A673 (cell line): Measurements from ENCODE around the gene SYVN1. TPM values are rescaled to one million over a fixed set of nuclear protein-coding genes. Genes with fewer than 3 reads are reported as not detected.

Source experiments
- BruUV-seq: library from RNA; stranded (reverse); fragments of 400-500 nt; replicated peaks from 2 replicates; lab custom pipeline; 2021; lab: Mats Ljungman, UMichigan
- CTCF ChIA-PET: fragments of 300-600 bp; sonication (Branson Sonifier 250); formaldehyde crosslinking; loops from one replicate; lab custom pipeline; 2022; ENCODE audit warnings: antibody characterized with exemption; lab: Charles Lee
- POLR2A ChIA-PET: fragments of 300-600 bp; sonication (Branson Sonifier 250); formaldehyde crosslinking; loops from one replicate; lab custom pipeline; 2022; ENCODE audit warnings: antibody characterized with exemption; ENCODE audit not compliant: low non-redundant PET; lab: Charles Lee
- DNase-seq: peaks from one replicate; pipeline ENCODE4 v3.0.0-alpha.2; 2015; ENCODE audit warnings: low spot score
- H3K27ac ChIP-seq: fragments of 200-600 bp; sonication (generic); 2 replicates; pipeline ENCODE4 v1.5.1; 2016; ENCODE audit warnings: mixed run types, low read depth, mild to moderate bottlenecking, mixed read lengths, antibody characterized with exemption, low read length; ENCODE audit not compliant: poor library complexity, severe bottlenecking
- H3K27me3 ChIP-seq: fragments of 200-600 bp; sonication (generic); replicated peaks from 2 replicates; pipeline ENCODE4 v1.6.1; 2017; ENCODE audit warnings: mixed run types, low read depth, mild to moderate bottlenecking, mixed read lengths, antibody characterized with exemption, low read length; ENCODE audit not compliant: insufficient read depth, poor library complexity
- H3K36me3 ChIP-seq: fragments of 200-600 bp; sonication (generic); 2 replicates; pipeline ENCODE4 v1.6.1; 2016; ENCODE audit warnings: mixed run types, mild to moderate bottlenecking, mixed read lengths, antibody characterized with exemption, low read length; ENCODE audit not compliant: insufficient read depth, poor library complexity, severe bottlenecking
- H3K4me1 ChIP-seq: fragments of 200-600 bp; sonication (generic); 2 replicates; pipeline ENCODE4 v1.6.1; 2017; ENCODE audit warnings: mixed run types, mild to moderate bottlenecking, mixed read lengths, antibody characterized with exemption, low read length; ENCODE audit not compliant: insufficient read depth, poor library complexity, severe bottlenecking
- H3K4me3 ChIP-seq: fragments of 200-600 bp; sonication (generic); 2 replicates; pipeline ENCODE4 v1.5.1; 2016; ENCODE audit warnings: low read depth, mixed run types, mild to moderate bottlenecking, mixed read lengths, low read length; ENCODE audit not compliant: poor library complexity, severe bottlenecking
- H3K9me3 ChIP-seq: fragments of 200-600 bp; sonication (generic); 2 replicates; pipeline ENCODE4 v1.6.1; 2016; ENCODE audit warnings: mixed run types, low read depth, mild to moderate bottlenecking, mixed read lengths, antibody characterized with exemption, low read length; ENCODE audit not compliant: poor library complexity, severe bottlenecking
- EZH2 ChIP-seq: fragments of 200-600 bp; sonication (generic); IDR thresholded peaks from 2 replicates; pipeline ENCODE4 v1.6.1; 2017; ENCODE audit warnings: borderline replicate concordance, low read depth, mild to moderate bottlenecking, mixed read lengths, antibody characterized with exemption, low read length; ENCODE audit not compliant: poor library complexity, severe bottlenecking
- intact Hi-C: fragments of 100-400 bp; cut with micrococcal nuclease; formaldehyde crosslinking; loops from one replicate; pipeline ENCODE4 v1.10.0; 2022; ENCODE audit not compliant: unreplicated experiment
- total RNA-seq: library from RNA; stranded (reverse); gene quantifications from 2 replicates; pipeline ENCODE4 v1.2.3, GENCODE V29; 2021
- TF ChIP-seq, protein P1 (sequence below): fragments of 300-800, 200-600 bp; sonication (generic); conservative IDR thresholded peaks from 2 replicates; pipeline ENCODE4 v1.5.1; 2017; ENCODE audit warnings: low read depth, mild to moderate bottlenecking, antibody characterized with exemption, low read length, moderate library complexity, mixed read lengths

Gene SYVN1
- total RNA-seq, 1 experiment from 2014 or later = 48.5 TPM

DNA sequence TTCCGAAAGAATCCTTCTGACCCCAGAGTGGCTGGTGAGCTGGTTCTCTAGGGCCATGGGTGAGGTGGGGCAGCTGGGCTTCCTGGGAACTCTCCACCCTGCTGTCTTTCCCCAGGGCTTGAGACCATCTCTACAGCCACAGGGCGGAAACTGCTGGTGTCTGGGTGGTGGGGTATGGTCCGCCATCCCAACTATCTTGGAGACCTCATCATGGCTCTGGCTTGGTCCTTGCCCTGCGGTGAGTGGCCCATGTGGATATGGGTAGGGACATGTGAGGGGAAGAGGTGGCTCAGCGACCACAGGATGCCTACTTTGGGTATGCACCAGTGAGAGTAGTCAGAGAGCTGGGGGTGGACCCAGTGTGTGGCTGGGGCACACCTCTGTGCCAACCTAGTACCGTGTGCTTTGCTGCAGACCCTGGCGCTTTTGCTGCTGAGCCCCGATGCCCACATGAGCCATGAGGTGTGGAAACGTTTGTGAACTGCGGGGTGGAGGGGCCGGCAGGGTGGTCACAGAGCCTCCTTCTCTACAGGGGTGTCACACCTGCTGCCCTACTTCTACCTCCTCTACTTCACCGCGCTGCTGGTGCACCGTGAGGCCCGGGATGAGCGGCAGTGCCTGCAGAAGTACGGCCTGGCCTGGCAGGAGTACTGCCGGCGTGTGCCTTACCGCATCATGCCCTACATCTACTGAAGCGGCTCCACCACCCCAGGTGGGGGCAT lies 18.8 kb downstream of the SYVN1 start:
- no peaks in the 10 kb centered on the region for H3K27me3 ChIP-seq
- no TSS peak for BruUV-seq
- ChIA-PET CTCF (no interaction called here), POLR2A (no interaction called here)
- no peak for DNase-seq
- TF ChIP-seq, protein P1, sequence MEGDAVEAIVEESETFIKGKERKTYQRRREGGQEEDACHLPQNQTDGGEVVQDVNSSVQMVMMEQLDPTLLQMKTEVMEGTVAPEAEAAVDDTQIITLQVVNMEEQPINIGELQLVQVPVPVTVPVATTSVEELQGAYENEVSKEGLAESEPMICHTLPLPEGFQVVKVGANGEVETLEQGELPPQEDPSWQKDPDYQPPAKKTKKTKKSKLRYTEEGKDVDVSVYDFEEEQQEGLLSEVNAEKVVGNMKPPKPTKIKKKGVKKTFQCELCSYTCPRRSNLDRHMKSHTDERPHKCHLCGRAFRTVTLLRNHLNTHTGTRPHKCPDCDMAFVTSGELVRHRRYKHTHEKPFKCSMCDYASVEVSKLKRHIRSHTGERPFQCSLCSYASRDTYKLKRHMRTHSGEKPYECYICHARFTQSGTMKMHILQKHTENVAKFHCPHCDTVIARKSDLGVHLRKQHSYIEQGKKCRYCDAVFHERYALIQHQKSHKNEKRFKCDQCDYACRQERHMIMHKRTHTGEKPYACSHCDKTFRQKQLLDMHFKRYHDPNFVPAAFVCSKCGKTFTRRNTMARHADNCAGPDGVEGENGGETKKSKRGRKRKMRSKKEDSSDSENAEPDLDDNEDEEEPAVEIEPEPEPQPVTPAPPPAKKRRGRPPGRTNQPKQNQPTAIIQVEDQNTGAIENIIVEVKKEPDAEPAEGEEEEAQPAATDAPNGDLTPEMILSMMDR = no peak
- TF ChIP-seq EZH2 = no peak
- peaks cover 31% of the 10 kb centered on the region for H3K36me3 ChIP-seq
- peak overlapping the region; percentile 95 for H3K4me3 ChIP-seq
- H3K9me3 ChIP-seq = no peaks in the 10 kb centered on the region
- H3K4me1 ChIP-seq = peaks cover 25% of the 10 kb centered on the region
- no peak overlapping the region for H3K27ac ChIP-seq
- intact Hi-C loops = loop anchor here (5.0 to 10.0 kb wide), 3 partner anchors 88 to 331 kb away; partner anchors contain the start of gene SNX15

- no TSS peak for BruUV-seq
- POLR2A ChIA-PET = no interaction called here
Measured at GRCh38 chr11:65114538-65115171, 19.7 kb downstream of the SYVN1 start.

GRCh38 chr11:65113839-65114238 lies 20.5 kb downstream of the SYVN1 start:
- POLR2A ChIA-PET = no interaction called here
- peaks cover 16% of the 10 kb centered on the region for H3K36me3 ChIP-seq
- no peaks in the 10 kb centered on the region for H3K9me3 ChIP-seq
- DNase-seq = no peak
- peaks cover 27% of the 10 kb centered on the region for H3K4me1 ChIP-seq
- H3K27ac ChIP-seq = no peak overlapping the region
- CTCF ChIA-PET = interaction anchor here (0.7 kb wide), 1 partner anchor 28 kb away, joined by 3 read pairs; no protein-coding TSS in a partner anchor
- no peak overlapping the region for H3K4me3 ChIP-seq
- intact Hi-C loops = loop anchor here (10.0 kb wide), 1 partner anchor 329 kb away; no protein-coding TSS in a partner anchor
- TSS peak; percentile 33 for BruUV-seq
- TF ChIP-seq, protein P1 = no peak
- no peak for TF ChIP-seq EZH2
- H3K27me3 ChIP-seq = no peaks in the 10 kb centered on the region

More at GRCh38 chr11:65114538-65115171, 19.7 kb downstream of the SYVN1 start:
- no peaks in the 10 kb centered on the region for H3K9me3 ChIP-seq
- no peak overlapping the region for H3K4me3 ChIP-seq
- TF ChIP-seq, protein P1 = no peak
- TF ChIP-seq EZH2 = no peak
- no peak overlapping the region for H3K27ac ChIP-seq
- peaks cover 23% of the 10 kb centered on the region for H3K36me3 ChIP-seq
- no peak for DNase-seq
- intact Hi-C loops = loop anchor here (5.0 to 10.0 kb wide), 3 partner anchors 87 to 330 kb away; partner anchors contain the start of gene SNX15
- CTCF ChIA-PET = no interaction called here
- peaks cover 27% of the 10 kb centered on the region for H3K4me1 ChIP-seq
- no peaks in the 10 kb centered on the region for H3K27me3 ChIP-seq
